ENCODE measurements around the gene POU2F1. TPM values are rescaled to one million over a fixed set of nuclear protein-coding genes. Genes with fewer than 3 reads are reported as not detected.
A peak's percentile ranks its signal among the peaks of the same experiment; 100 is the strongest.

Gene POU2F1
- total RNA-seq (2022) (28.3 and 29.6 TPM in 2 replicates), Bru-seq, nascent RNA (percentile 85 among the genes with signal in this experiment), BruChase-seq, experiment 1, labeled RNA remaining after a 2-hour chase (percentile 85 among the genes with signal in this experiment), BruChase-seq, experiment 2, labeled RNA remaining after a 6-hour chase (percentile 82 among the genes with signal in this experiment)
- long read RNA-seq, full-length matches to known transcripts: 15 of 44 reads
- long read RNA-seq, partial matches to known transcripts: 19 of 44 reads
- long read RNA-seq, other reads (novel, unspliced or antisense): 10 of 44 reads

DNA sequence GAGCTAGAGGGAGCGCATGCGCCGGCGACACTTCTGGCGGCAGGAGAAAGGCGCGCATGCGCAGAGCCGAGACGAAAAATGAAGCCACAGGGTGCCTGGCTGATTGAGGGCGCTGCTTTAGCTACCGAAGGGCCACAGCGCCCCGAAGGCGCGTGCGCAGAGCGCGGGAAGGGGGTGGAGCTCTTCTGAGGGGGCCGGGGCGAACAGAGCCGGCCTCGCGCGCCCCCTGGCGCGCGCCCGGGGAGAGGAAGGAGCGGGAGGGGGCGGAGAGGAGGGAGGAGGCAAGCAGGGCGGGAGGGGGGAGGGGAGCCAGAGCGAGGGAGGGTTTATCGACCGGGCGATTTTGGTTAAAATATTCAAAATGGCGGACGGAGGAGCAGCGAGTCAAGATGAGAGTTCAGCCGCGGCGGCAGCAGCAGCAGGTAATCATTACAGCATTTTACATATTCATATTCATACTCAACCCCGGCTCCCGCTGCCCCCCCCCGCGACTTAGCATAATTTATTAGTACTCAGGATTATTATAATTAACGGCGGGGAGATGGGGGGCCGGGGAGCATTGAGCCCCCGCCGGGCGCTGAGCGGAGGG lies at the start of gene POU2F1:
POU2F1 (plus strand) TSS at position 350 of the 589 bp plus-strand sequence; CDS start at position 362, 12 bp downstream.
- BruUV-seq (replicated peaks): no TSS peak
- H3K27me3 ChIP-seq (replicated peaks; ENCODE audit: control insufficient read depth, insufficient read depth, low read length): no peaks in the 10 kb centered on the region
- ChIA-PET POLR2A (interaction anchor here (0.5 to 2.1 kb wide), 27 partner anchors 10 to 1465 kb away, joined by 3 to 29 read pairs (median 4); partner anchors contain the start of genes CREG1, POGK and TADA1), CTCF (interaction anchor here (0.5 to 1.6 kb wide), 49 partner anchors 10 to 1865 kb away, joined by 3 to 23 read pairs (median 6); partner anchors contain the start of genes CREG1, DCAF6 and MPC2)
- Mint-ChIP-seq H3K4me3 (ENCODE audit: unreplicated experiment) (peak within 1 kb of the TSS; percentile 83), H3K4me1 (ENCODE audit: low read depth, unreplicated experiment) (peaks cover 14% of the 10 kb centered on the region), H3K27me3 (ENCODE audit: insufficient read depth, unreplicated experiment) (no peaks in the 10 kb centered on the region), H3K27ac (ENCODE audit: unreplicated experiment) (peak within 1 kb of the TSS; percentile 87), H3K9me3 (ENCODE audit: unreplicated experiment) (no peaks in the 10 kb centered on the region), H3K36me3 (ENCODE audit: insufficient read depth, unreplicated experiment) (peaks cover 23% of the 10 kb centered on the region)
- TF ChIP-seq, protein P1, sequence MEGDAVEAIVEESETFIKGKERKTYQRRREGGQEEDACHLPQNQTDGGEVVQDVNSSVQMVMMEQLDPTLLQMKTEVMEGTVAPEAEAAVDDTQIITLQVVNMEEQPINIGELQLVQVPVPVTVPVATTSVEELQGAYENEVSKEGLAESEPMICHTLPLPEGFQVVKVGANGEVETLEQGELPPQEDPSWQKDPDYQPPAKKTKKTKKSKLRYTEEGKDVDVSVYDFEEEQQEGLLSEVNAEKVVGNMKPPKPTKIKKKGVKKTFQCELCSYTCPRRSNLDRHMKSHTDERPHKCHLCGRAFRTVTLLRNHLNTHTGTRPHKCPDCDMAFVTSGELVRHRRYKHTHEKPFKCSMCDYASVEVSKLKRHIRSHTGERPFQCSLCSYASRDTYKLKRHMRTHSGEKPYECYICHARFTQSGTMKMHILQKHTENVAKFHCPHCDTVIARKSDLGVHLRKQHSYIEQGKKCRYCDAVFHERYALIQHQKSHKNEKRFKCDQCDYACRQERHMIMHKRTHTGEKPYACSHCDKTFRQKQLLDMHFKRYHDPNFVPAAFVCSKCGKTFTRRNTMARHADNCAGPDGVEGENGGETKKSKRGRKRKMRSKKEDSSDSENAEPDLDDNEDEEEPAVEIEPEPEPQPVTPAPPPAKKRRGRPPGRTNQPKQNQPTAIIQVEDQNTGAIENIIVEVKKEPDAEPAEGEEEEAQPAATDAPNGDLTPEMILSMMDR (IDR thresholded peaks at IDR 0.05; ENCODE audit: insufficient read depth in 1 of 2, low read depth in 1 of 2, low read length in 1 of 2, severe bottlenecking in 1 of 2, unreplicated experiment in 1 of 2): peak; percentile 36 to 87
- H3K4me1 ChIP-seq: peaks cover 16% of the 10 kb centered on the region; the same call in 1 of the 2 replicates
- DNase-seq: peak; percentile 97
- intact Hi-C loops (cut with micrococcal nuclease; ENCODE audit: unreplicated experiment): loop anchor here (1.0 to 5.0 kb wide), 7 partner anchors 59 to 716 kb away; partner anchors contain the start of genes DCAF6 and MPC2
- no peaks in the 10 kb centered on the region for H3K9me3 ChIP-seq
- H3K36me3 ChIP-seq (ENCODE audit: control insufficient read depth, insufficient read depth, low read length): no peaks in the 10 kb centered on the region
- H3K4me3 ChIP-seq (ENCODE audit: low read depth, low read length): peak within 1 kb of the TSS; percentile 85

DNA sequence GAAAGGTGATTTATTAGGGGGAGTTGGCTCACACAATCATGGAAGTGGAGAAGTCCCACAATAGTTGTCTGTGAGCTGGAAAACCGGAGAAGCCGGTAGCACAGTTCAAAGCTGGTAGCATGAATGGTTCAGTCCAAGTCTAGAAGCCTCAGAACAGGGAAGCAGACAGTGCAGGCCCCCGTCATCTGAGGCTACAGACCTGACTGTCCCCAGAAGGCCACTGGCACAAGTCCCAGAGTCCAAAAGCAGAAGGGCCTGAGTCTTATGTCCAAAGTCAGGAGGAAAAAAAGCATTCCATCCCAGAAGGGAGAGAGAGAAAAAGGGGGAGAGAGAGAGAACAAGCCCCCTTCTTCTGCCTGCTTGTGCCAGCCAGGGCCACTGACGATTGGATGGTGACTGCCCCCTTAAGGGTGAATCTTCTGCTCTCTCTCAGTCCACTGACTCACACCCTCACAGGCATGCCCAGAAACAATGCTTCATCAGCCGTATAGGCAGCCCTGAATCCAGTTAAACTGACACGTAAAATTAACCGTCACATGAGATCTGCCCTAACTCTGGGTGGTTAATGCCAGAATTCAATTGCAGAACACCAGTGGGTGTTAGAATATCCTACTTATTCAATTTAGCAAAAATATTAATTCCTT lies 49.3 kb upstream of the POU2F1 start:
- Mint-ChIP-seq H3K4me3 (ENCODE audit: unreplicated experiment) (no peak overlapping the region), H3K4me1 (ENCODE audit: low read depth, unreplicated experiment) (peaks cover 7% of the 10 kb centered on the region), H3K9me3 (ENCODE audit: unreplicated experiment) (peaks cover 26% of the 10 kb centered on the region), H3K27me3 (ENCODE audit: insufficient read depth, unreplicated experiment) (no peaks in the 10 kb centered on the region), H3K27ac (ENCODE audit: unreplicated experiment) (no peak overlapping the region), H3K36me3 (ENCODE audit: insufficient read depth, unreplicated experiment) (no peaks in the 10 kb centered on the region)
- BruUV-seq (replicated peaks): no TSS peak
- no peak for DNase-seq
- ChIA-PET CTCF (no interaction called here), POLR2A (no interaction called here)
- no peaks in the 10 kb centered on the region for H3K27me3 ChIP-seq (replicated peaks; ENCODE audit: control insufficient read depth, insufficient read depth, low read length)
- intact Hi-C loops (cut with micrococcal nuclease; ENCODE audit: unreplicated experiment): no loop called here
- no peaks in the 10 kb centered on the region for H3K36me3 ChIP-seq (ENCODE audit: control insufficient read depth, insufficient read depth, low read length)
- H3K9me3 ChIP-seq: peaks cover 12% of the 10 kb centered on the region; the same call in 1 of the 2 replicates
- H3K4me3 ChIP-seq (ENCODE audit: low read depth, low read length): no peak overlapping the region
- no peaks in the 10 kb centered on the region for H3K4me1 ChIP-seq
- TF ChIP-seq, protein P1 (IDR thresholded peaks at IDR 0.05; ENCODE audit: insufficient read depth in 1 of 2, low read depth in 1 of 2, low read length in 1 of 2, severe bottlenecking in 1 of 2, unreplicated experiment in 1 of 2): no peak

DNA sequence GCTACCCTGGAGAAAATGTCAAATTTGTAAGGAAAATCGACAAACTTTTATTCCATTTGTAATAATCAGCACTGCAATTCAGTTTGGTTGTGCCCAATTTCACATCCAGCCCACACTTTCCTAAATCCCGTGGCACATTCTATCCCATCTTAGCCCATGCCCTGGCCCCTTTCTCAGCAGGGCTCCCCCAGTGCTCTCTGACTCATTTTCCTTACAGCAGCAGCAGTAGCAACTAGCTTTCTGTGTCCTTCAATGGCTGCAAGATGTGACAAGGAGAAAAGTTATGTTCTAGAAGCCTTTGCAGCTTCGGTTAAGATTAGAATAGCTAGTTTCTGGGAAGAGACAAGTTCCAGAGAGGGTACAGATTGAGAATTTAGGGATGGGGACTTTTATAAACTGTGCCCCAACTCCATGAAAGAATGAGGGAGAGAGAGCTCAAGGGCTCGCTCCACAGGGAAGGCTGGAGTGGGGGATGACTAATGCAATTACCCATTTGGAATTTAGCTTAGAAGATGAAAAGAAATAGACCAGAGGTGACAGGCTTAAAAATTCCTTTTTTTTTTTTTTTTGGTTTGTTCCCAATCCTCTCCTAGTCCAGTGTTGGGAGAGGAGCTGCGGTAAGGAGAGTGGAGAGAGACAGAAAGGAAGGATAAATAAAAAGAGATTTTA lies 47.0 kb upstream of the POU2F1 start:
- peaks cover 7% of the 10 kb centered on the region for H3K4me1 Mint-ChIP-seq (ENCODE audit: low read depth, unreplicated experiment)
- Histone ChIP-seq H3K27me3 (replicated peaks; ENCODE audit: control insufficient read depth, insufficient read depth, low read length) (no peaks in the 10 kb centered on the region), H3K9me3 (no peaks in the 10 kb centered on the region), H3K4me1 (no peaks in the 10 kb centered on the region), H3K36me3 (ENCODE audit: control insufficient read depth, insufficient read depth, low read length) (no peaks in the 10 kb centered on the region), H3K4me3 (ENCODE audit: low read depth, low read length) (no peak overlapping the region)
- H3K27me3 Mint-ChIP-seq (ENCODE audit: insufficient read depth, unreplicated experiment): no peaks in the 10 kb centered on the region
- no peak overlapping the region for H3K4me3 Mint-ChIP-seq (ENCODE audit: unreplicated experiment)
- intact Hi-C loops (cut with micrococcal nuclease; ENCODE audit: unreplicated experiment): no loop called here
- H3K36me3 Mint-ChIP-seq (ENCODE audit: insufficient read depth, unreplicated experiment): no peaks in the 10 kb centered on the region
- BruUV-seq (replicated peaks): no TSS peak
- H3K9me3 Mint-ChIP-seq (ENCODE audit: unreplicated experiment): peaks cover 11% of the 10 kb centered on the region
- peak overlapping the region; percentile 25 for H3K27ac Mint-ChIP-seq (ENCODE audit: unreplicated experiment)
- CTCF ChIA-PET: no interaction called here
- TF ChIP-seq, protein P1 (IDR thresholded peaks at IDR 0.05; ENCODE audit: insufficient read depth in 1 of 2, low read depth in 1 of 2, low read length in 1 of 2, severe bottlenecking in 1 of 2, unreplicated experiment in 1 of 2): no peak
- no peak for DNase-seq
- POLR2A ChIA-PET: no interaction called here

All from Caco-2 (cell line).